HG03103 (cell line): ENCODE data around the gene CAMK1D.
"Not testable (repeated sequence)": the region's sequence is repeated elsewhere in the genome, so short reads cannot be mapped to it uniquely, and the experiment has no call there.

Source experiments
- ATAC-seq: cut with Tn5 transposase; IDR thresholded peaks from one replicate; pipeline ENCODE4 v1.9.1; 2021; ENCODE audit warnings: low read depth; ENCODE audit not compliant: unreplicated experiment

Gene CAMK1D

DNA sequence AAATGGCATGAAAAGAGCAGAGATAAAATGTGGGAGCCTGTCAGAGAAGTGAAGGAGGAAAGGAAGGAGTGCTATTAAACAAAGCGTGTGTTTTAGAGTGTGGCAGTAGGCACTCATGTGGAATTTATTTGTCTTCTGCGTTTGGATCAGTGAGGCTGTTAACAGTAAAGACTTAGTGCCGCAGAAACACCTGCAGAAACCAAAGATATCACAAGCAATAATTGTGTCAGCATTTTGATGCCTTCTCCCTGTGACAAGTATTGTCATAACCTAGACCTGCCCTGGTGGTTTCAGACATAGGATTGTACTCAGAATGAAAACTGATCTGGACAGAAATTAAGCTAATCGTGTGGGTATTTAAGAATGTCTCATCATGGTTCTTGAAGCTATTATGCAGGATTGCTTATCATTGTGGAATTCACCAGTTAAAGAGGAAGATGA, 191.0 kb downstream of the CAMK1D start:
- no peak for ATAC-seq

DNA sequence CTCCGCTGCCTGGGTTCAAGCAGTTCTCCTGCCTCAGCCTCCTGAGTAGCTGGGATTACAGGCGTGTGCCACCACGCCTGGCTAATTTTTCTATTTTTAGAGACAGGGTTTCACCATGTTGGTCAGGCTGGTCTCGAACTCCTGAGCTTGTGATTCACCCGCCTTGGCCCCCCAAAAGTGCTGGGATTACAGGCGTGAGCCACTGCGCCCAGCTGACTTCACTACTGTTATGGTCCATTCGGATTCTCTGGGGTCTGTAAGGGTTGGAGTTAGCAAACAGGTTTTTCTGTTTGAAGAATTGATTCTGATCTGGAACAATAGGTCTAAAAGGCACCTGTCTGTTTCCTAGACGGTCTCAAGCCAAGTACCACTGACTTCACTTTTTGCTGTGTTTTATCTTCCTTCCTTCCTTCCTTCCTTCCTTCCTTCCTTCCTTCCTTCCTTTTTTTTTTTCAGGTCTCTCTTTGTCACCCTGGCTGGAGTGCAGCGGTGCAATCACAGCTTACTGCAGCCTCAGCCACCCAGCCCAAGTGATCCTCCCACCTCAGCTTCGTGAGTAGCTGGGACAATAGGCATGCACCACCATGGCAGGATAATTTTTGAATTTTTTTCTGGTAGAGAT, 192.2 kb downstream of the CAMK1D start:
- ATAC-seq: no peak

DNA sequence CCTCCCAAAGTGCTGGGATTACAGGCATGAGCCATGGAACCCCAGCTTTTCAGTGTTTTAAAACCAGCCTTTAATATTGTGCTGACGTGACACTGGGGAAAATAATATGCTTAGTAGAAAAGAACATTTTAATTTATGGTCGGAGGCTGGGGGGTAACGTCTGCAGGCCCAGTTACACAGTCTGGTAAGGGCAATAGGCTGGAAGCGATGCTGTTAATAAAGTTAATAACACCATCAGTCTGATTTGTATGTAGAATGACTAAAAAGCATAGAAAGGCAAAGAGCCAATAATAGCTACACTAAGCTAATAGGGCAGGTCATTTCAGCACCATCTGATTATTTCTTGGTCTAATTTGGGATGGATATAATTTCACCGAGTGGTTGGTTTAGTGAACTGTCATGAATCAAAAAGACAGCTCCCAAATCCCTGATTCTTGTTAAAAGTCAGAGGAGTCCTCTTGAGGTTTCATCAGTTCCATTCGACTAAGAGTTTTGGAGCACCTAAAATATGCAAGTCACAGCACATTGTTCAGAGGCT, 192.9 kb downstream of the CAMK1D start:
- no peak for ATAC-seq

DNA sequence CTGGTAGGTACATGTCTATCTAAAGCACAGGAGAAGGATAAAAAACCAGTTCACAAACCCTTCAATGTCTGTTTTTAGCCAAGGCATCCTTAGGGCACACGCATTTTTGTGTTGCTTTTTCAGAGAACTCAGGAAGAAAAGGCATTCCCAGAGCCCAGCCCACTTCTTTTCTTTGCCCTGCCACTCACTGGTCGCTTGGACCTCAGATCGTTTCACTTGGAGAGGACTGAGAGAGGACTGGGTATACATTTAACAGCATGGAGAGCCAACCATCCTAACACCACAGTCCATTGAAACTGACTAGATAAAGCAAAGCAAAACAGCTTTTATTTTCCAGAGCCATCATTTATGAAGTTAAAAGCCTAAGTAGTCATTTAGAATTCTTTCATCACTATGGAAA, 194.2 kb downstream of the CAMK1D start:
- ATAC-seq: no peak

DNA sequence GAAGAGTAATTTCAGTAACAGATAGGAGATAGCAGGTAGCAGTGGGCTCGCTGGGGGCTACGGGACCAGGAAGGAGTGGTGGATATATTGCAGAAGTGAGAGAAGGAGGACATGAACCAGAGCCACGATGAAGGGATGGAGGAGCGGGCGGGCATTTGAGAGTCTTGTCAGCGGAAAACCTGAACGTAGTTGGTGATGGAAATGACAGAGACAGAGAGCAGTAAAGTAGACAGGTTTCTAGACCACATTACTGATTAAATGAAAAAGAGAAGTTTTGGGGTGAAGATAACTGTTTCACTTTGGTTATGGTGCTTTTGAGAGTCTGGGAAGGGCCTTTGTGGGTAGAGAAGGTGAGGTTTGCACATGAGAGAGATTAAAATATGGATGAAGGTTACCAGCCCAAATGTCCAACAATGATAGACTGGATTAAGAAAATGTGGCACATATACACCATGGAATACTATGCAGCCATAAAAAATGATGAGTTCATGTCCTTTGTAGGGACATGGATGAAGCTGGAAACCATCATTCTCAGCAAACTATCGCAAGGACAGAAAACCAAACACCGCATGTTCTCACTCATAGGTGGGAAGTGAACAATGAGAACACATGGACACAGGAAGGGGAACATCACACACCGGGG, 196.9 kb downstream of the CAMK1D start:
- ATAC-seq: not testable (repeated sequence)

DNA sequence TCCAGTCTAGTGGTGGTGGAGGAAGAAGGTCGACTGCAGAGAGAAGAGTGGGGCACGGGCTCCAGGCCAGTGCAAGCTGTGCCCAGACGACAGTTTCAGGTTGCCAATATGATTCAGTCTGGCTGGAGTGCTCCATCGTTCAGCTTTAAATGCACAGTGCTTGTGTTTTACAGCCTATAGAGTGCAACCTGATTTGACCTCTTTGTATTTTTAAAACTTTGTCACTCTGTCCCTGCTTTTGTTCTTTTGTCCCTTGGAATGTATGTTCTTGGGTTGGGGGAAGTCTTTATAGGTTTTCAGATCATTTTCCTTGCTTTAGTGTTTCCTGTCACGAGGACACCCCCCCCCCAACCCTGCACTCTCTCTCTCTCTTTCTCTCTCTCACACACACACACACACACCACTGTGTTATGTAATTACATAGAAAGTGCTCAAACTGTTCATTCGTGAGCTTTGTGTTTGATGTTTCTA, 198.0 kb downstream of the CAMK1D start:
- no peak for ATAC-seq

DNA sequence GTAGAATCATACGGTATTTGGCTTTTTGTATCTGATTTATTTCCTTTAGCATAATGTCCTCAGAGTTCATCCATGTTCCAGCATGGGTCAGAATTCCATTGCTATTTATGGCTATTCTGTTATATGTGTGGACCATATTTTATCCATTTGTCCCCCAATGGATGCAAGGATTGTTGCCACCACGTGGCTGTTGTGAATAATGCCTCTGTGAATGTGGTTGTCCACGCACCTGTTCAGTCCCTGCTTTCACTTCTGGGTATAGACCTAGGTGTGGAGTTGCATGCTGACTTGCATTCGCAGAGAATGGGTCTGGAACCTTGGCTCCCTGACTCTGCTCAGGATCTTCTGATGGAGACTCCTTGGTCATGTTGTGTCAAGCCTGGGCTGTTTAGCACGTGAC, 199.9 kb downstream of the CAMK1D start:
- no peak for ATAC-seq

DNA sequence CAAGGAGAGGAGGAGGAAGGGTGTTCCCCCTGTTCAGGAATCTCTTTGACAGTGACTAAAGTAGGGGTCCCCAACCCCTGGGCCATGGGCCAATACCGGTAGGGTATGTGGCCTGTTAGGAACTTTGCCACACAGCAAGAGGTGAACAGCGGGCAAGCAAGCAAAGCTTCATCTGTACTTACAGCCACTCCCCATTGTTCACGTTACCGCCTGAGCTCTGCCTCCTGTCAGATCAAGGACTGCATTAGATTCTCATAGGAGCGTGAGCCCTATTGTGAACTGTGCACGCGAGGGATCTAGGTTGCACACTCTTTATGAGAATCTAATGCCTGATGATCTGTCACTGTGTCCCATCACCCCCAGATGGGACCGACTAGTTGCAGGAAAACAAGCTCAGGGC, 201.6 kb downstream of the CAMK1D start:
- ATAC-seq: no peak

DNA sequence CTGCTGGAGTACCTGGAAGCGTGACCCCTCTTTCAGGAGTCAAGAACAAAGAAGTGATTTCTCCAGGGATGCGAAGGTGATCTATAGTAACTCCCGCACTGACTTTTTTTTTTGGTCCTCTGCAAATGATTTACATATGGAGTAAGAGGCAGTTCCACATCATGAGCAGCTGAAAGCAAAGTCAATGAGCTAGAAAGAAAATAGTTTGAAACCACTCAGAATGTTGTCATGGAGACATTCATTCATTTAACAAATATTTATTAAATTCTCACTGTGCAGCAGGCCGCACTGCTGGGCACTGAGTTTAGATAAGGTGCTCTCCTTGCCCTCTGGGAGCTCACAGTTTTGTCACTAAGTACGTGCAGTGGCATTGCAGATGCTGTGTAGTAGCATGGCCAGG, 206.7 kb downstream of the CAMK1D start:
- no peak for ATAC-seq

DNA sequence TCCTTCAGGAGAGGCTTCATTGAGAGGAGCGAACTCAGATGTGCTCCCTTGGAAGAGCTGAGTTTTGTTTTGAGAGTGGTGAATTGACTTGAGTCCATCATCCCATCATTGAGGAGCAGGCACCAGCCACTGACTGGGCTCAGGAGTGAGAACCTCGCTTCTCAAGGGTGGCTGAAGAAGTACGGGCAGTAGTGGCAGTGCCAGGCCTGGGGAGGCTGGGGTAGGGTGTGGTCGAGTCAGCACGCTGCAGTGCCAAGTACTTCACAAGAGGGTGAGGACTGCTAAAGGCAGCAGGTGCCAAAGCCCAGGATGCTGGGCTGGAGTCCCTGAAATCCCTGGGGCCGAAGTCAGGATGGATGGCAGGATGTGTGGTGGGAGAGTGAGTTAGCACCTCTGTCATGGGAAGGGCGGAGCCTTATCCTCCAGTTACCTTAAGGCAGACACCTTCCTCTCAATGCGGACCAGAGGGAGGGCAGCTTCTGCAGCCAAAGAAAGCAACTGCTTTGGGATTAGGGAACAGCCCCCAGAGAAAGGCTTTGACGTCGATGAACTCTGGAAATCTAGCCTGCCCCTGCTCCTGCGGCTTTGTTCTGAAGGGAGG, 210.3 kb downstream of the CAMK1D start:
- ATAC-seq: no peak

DNA sequence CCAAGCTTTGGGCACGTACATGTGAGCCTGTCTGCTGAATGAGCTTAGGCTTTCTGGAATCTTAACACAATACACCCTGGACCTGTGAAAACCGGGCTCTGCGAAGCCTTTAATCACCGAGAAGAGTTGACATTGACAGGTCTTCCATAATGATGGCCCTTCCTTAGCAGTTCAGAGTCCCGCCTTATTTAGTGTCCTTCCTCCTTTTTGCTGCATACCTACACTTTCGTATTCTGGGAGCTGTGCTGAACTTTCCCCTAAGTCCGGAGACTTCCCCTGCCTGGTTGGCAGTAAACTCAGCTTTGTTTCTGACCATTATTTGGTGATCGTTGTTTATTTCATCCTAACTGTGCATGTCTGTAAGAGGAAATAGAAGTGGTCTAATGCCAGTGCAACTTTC, 212.0 kb downstream of the CAMK1D start:
- ATAC-seq: no peak

DNA sequence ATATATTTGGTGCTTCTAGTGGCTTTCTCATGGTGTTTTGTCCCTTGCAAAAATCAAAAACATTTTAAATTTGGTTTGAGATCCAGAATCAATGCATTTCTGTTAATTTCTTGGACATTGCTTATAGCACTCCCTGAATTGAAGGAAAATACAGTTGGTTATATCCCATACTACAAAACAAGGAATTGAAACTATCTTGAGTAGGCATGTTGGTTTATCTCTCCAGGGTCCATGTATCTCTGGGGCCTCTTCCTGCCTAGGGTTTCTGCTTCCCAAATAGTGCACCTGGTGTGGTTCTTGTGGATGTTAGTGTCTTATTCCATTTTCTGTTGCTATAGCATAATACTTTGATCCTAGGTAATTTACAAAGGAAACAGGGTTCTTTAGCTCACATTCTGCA, 212.4 kb downstream of the CAMK1D start:
- no peak for ATAC-seq

DNA sequence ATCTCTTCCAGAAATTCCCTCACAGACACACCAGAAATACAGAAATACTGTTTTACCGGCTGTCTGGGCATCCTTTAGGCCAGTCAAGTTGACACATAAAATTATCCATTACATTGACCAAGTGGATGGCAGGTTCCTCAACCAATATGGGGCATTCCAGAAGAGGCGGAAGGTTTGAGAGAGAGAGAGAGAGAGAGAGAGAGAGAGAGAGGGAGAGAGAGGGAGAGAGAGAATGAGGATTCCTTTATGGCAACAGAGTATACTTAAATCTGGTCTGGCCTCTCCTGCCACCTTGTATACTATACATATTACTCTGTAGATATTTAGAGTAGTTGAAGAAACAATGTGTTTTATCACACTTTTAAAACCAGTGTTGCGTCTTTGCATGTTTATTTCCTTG, 214.1 kb downstream of the CAMK1D start:
- ATAC-seq: no peak

DNA sequence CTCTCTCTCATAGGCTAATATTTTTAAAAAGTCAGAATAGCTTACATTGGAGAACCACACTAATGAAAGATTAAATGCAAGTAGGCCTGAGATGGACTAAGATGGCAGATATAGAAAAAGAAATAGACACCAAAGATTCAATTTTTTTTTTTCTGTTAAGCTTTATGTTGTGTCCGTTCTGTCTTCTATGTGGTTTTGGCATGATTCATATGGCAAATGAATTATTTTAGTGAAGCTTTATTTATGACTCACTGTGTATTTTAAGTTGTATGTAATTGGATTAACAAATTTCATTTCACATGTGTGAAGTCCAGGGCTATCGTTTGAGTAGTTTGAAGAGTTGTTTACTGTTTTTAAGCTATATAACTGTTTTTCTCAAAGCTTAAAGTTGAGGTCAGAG, 214.8 kb downstream of the CAMK1D start:
- ATAC-seq: no peak

DNA sequence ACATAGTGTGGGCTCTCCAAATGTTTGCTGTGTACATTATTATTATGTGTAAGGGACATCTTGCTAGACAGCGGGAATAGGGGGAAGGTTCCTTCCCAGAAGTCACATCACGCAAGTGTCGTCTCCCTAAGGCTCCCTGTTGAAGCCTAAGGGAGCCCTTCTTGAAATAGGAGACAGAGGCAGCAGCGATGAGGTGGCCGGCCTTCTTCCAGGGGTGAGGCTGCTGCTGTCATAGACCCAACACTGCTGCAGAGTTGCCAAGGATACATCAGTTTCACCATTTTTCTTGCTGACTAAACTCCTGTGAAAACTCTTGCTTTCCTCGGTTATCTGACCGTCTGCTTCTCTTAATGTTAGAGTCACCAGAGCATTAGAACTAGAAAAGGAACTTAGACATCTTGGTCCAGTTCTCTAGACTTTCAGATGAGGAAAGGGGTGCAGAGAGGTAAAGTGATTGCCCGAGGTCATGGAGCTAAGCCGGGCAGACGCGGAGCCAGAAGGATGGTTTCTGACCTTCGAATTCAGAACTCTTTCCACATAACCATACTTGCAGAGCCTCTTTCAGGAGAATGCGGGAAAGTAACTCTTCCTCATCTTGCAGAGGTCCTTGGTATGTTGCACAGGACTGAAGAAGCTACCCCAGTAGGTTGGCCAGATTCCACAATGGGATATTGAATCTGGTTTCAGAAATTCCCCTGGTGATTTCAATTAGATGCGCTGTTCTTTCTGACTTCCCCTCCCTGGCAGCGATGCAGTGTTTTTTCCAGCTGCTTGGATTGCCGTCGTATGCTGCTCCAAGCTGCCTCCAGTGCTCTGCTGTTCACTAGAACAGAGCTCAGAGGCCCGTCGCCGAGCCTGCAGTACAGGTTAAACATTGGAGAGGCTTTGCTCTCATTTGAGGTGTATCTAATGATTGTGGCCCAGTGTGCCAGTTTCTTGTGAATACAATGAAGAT, 217.1 kb downstream of the CAMK1D start:
- ATAC-seq: no peak

DNA sequence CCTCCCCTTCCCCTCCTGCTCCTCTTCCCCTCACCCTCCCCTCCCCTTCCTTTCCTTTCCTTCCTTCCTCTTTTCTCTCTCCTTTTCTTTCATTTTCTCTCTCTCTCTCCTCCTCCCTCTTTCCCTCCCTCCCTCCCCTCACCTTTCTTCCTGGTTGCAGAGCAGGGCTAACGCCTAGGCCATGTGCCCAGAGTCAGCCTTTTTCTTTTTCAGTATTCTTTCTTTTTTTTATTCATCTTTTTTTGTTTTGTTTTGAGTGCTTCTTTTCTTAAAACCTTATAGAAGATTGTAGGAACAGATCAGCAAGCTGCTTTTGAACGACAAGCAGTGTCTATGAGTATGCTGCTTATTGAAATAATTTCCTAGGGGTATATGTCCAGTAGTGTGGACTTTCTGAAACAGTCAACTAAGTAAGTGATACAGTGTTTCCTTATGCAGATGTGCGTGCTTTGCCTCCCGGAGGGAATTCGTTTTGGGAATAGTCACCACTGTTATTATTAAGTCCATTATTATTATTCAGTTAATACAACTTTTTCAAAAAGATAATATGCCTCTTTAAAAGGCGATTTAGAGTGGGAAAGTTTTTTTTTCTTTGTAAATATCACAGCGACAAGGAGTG, 219.2 kb downstream of the CAMK1D start:
- ATAC-seq: no peak

DNA sequence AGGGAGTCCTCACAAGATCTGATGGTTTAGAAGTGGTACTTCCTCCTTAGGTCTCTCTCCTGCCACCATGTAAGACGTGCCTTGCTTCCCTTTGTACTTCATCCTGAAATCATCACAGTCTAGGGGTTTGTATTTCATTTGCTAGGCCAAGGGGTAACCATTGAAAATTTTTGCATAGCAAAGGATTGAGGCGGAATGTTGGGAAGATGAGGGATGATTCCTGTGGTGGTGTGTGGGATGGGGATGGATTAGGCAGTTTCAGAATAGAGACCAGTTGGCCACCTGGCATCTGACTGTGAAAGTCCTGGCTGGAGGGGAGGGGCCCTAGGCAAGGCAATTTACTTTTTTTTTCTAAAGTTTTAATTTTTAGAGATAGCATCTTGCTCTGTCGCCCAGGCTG, 222.9 kb downstream of the CAMK1D start:
- no peak for ATAC-seq

DNA sequence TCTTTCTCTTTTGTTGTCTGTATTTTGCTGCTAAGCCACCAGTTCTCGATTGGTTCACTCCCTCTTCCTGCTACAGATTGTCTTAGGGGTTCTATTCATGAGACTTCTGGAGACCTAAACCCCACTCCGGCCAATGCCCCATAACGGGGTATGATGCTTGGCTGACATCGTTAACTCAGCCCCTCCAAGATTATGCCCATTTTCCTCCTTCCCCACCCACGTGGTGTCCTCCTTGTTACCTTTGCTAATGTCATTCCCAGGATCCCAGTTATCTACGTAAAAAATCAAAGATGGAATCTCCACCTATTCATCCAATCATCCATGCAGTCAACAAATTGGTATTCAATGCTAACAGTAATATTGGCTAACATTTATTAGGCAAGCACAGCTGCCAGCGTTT, 228.3 kb downstream of the CAMK1D start:
- no peak for ATAC-seq

DNA sequence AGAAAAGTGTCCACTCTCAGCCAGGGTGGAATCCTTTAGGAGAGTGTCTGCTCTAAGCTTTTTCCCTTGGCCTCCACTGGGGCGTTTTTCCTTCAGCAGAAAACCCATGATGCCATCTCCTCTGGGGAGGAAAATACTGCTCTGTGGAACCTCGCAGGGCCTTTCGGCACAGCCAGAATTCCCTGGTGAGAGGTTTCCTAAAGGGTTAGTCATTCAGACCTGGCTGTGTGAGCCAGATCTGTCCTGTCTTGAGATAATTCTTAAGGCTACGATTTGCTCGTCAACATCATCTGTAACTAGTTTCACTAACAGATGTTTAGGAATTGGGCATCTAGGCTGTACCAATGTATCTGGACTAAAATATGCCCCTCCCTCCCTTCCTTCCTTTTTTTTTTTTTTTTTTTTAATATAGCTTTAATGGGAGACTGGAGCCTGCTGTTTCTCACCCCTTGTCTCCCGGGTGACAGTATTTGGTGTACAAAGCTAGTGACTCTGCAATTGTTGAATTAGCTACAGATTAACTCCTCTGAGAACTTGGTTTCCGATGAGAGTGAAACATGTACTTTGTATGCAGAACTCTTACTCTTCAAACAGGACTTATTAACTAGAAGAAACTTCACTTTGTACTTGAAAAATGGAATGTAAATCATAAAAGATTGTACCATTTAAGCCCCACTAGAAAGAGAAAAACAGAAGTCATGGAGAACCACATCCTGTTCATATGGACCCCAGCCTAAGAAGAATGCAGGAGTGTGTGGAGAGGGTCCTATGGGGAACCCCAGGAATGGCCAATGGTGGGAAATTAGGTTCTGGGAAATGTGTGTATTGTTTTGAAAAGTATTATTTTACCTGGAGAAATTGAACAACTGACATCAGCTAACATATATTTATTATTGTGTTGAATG, 230.9 kb downstream of the CAMK1D start:
- no peak for ATAC-seq
